ENCODE measurements around the gene RALB.

DNA sequence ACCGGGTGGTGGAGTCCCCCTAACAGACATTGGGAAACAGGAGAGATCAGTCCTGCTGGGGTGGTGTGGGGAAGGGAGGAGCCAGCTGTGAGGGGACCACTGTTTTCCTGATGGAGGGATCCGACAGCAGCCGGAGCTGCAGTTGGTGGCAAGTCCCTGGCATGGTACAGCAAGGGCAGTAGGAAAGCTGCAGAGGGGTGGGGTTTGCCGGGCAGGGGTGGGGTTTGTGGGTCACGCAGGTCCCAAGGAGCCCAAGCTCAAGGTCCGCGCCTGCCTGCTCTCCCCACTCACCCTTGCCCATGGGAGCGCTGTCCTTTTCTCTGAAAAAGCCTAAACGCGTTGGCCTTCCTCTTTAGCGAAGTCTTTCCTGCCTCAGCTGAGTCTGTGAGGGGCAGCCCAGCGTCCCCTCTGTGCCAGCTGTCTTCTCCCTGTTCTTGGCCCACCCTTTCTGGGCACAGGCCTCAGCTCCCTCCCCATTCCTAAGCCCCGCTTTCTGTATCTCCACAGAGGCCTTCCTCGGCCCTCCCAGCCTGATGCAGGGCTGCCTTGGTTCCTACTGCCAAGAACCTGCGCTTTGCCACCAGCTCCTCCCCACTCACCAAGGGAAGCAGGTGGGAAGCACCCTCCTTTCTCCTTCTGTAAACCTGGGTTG lies 64.0 kb downstream of the RALB start:
- no peak for TF ChIP-seq CTCF (IDR thresholded peaks at IDR 0.05; ENCODE audit: low read length)
- TF ChIP-seq EZH2 (optimal IDR thresholded peaks at IDR 0.05; ENCODE audit: low read depth, low read length), result no peak
